ENCODE measurements around the gene CGB5.

Gene CGB5

GRCh38 chr19:49085020-49085867 is 41.6 kb downstream of the CGB5 start, which contains the start of gene SNRNP70:
TSS of gene SNRNP70 (plus strand) at chr19:49085451. CDS start at chr19:49086415, 964 bp downstream.
- peak; percentile 99 for DNase-seq (ENCODE audit: low spot score)
- TF ChIP-seq CTCF (IDR thresholded peaks at IDR 0.05; ENCODE audit: extremely low read depth, missing control alignments), result no peak

- no peak for DNase-seq (ENCODE audit: low spot score)
- TF ChIP-seq CTCF (IDR thresholded peaks at IDR 0.05; ENCODE audit: extremely low read depth, missing control alignments), result no peak
Observed at GRCh38 chr19:49085868-49086232, 42.2 kb downstream of the CGB5 start.

- no peak for DNase-seq (ENCODE audit: low spot score)
- TF ChIP-seq CTCF (IDR thresholded peaks at IDR 0.05; ENCODE audit: extremely low read depth, missing control alignments), result no peak
Observed at GRCh38 chr19:49086296-49086695, 42.6 kb downstream of the CGB5 start.

GRCh38 chr19:49091391-49092038 is 47.9 kb downstream of the CGB5 start:
- DNase-seq (ENCODE audit: low spot score), result no peak
- TF ChIP-seq CTCF (IDR thresholded peaks at IDR 0.05; ENCODE audit: extremely low read depth, missing control alignments), result no peak

- no peak for DNase-seq (ENCODE audit: low spot score)
- TF ChIP-seq CTCF (IDR thresholded peaks at IDR 0.05; ENCODE audit: extremely low read depth, missing control alignments), result no peak
Observed at GRCh38 chr19:49092686-49093085, 49.0 kb downstream of the CGB5 start.
